ENCODE data around the gene B3GAT2.

B3GAT2 gene

DNA sequence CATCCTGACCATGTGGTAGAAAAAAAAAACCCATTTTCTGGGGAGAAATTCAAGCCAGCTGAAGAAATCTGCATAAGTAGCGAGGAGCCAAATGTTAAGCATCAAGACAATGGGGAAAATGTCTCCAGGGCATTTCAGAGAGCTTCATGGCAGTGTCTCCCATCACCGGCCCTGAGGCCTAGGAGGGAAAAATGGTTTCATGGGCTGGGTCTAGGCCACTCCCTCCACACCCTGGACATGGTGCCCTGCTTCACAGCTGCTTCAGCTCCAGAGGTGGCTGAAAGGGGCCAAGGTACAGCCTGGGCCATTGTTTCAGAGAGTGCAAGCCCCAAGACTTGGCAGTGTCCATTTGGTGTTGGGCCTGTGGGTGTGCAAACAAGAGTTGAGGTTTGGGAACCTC lies 34.4 kb upstream of the B3GAT2 start:
- TF ChIP-seq POLR2A (IDR thresholded peaks at IDR 0.05; ENCODE audit: extremely low read depth, insufficient read length) (no peak), MYC (IDR thresholded peaks at IDR 0.05; ENCODE audit: low read depth, low read length) (no peak)
- TF ChIP-seq, protein P1, sequence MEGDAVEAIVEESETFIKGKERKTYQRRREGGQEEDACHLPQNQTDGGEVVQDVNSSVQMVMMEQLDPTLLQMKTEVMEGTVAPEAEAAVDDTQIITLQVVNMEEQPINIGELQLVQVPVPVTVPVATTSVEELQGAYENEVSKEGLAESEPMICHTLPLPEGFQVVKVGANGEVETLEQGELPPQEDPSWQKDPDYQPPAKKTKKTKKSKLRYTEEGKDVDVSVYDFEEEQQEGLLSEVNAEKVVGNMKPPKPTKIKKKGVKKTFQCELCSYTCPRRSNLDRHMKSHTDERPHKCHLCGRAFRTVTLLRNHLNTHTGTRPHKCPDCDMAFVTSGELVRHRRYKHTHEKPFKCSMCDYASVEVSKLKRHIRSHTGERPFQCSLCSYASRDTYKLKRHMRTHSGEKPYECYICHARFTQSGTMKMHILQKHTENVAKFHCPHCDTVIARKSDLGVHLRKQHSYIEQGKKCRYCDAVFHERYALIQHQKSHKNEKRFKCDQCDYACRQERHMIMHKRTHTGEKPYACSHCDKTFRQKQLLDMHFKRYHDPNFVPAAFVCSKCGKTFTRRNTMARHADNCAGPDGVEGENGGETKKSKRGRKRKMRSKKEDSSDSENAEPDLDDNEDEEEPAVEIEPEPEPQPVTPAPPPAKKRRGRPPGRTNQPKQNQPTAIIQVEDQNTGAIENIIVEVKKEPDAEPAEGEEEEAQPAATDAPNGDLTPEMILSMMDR (IDR thresholded peaks at IDR 0.05; ENCODE audit: low read depth, low read length) = no peak
- TF ChIP-seq, protein P2, sequence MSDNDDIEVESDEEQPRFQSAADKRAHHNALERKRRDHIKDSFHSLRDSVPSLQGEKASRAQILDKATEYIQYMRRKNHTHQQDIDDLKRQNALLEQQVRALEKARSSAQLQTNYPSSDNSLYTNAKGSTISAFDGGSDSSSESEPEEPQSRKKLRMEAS (IDR thresholded peaks at IDR 0.05; ENCODE audit: low read depth, low read length) = no peak
- DNase-seq (ENCODE audit: low read depth) = no peak
- no peak overlapping the region for H3K4me3 ChIP-seq (ENCODE audit: low read depth, low read length)

DNA sequence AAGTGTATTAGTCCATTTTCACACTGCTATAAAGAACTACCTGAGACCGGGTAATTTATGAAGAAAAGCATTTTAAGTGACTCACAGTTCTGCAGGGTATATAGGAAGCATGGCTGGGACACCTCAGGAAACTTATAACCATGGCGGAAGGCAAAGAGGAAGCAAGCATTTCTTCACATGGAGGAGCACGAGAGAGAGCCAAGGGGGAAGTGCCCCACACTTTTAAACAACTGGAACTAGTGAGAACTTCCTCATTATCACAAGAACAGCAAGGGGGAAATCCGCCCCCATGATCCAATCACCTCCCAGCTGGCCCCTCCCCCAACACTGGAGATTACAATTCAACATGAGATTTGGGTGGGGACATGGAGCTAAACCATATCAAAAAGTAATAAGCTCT lies 28.3 kb upstream of the B3GAT2 start:
- no peak overlapping the region for H3K4me3 ChIP-seq (ENCODE audit: low read depth, low read length)
- DNase-seq (ENCODE audit: low read depth) = peak; percentile 47
- TF ChIP-seq POLR2A (IDR thresholded peaks at IDR 0.05; ENCODE audit: extremely low read depth, insufficient read length) (no peak), MYC (IDR thresholded peaks at IDR 0.05; ENCODE audit: low read depth, low read length) (no peak)
- TF ChIP-seq, protein P1 (IDR thresholded peaks at IDR 0.05; ENCODE audit: low read depth, low read length) = no peak
- TF ChIP-seq, protein P2 (IDR thresholded peaks at IDR 0.05; ENCODE audit: low read depth, low read length) = no peak

- no peak for TF ChIP-seq POLR2A (IDR thresholded peaks at IDR 0.05; ENCODE audit: extremely low read depth, insufficient read length)
- no peak for TF ChIP-seq MYC (IDR thresholded peaks at IDR 0.05; ENCODE audit: low read depth, low read length)
- TF ChIP-seq, protein P1 (IDR thresholded peaks at IDR 0.05; ENCODE audit: low read depth, low read length) = no peak
- TF ChIP-seq, protein P2 (IDR thresholded peaks at IDR 0.05; ENCODE audit: low read depth, low read length) = no peak
- no peak for DNase-seq (ENCODE audit: low read depth)
- no peak overlapping the region for H3K4me3 ChIP-seq (ENCODE audit: low read depth, low read length)
Observed at GRCh38 chr6:70982747-70983146, 25.9 kb upstream of the B3GAT2 start.

GRCh38 chr6:70980727-70981126 lies 23.9 kb upstream of the B3GAT2 start:
- no peak for TF ChIP-seq MYC (IDR thresholded peaks at IDR 0.05; ENCODE audit: low read depth, low read length)
- TF ChIP-seq, protein P1 (IDR thresholded peaks at IDR 0.05; ENCODE audit: low read depth, low read length) = no peak
- TF ChIP-seq POLR2A (IDR thresholded peaks at IDR 0.05; ENCODE audit: extremely low read depth, insufficient read length) = no peak
- TF ChIP-seq, protein P2 (IDR thresholded peaks at IDR 0.05; ENCODE audit: low read depth, low read length) = no peak
- H3K4me3 ChIP-seq (ENCODE audit: low read depth, low read length) = no peak overlapping the region
- no peak for DNase-seq (ENCODE audit: low read depth)

GRCh38 chr6:70973604-70974003 lies 16.7 kb upstream of the B3GAT2 start:
- no peak overlapping the region for H3K4me3 ChIP-seq (ENCODE audit: low read depth, low read length)
- DNase-seq (ENCODE audit: low read depth) = no peak
- TF ChIP-seq, protein P2 (IDR thresholded peaks at IDR 0.05; ENCODE audit: low read depth, low read length) = no peak
- TF ChIP-seq, protein P1 (IDR thresholded peaks at IDR 0.05; ENCODE audit: low read depth, low read length) = no peak
- TF ChIP-seq POLR2A (IDR thresholded peaks at IDR 0.05; ENCODE audit: extremely low read depth, insufficient read length) (no peak), MYC (IDR thresholded peaks at IDR 0.05; ENCODE audit: low read depth, low read length) (no peak)

GRCh38 chr6:70967049-70967448 lies 10.2 kb upstream of the B3GAT2 start:
- DNase-seq (ENCODE audit: low read depth) = no peak
- TF ChIP-seq POLR2A (IDR thresholded peaks at IDR 0.05; ENCODE audit: extremely low read depth, insufficient read length) (no peak), MYC (IDR thresholded peaks at IDR 0.05; ENCODE audit: low read depth, low read length) (no peak)
- TF ChIP-seq, protein P2 (IDR thresholded peaks at IDR 0.05; ENCODE audit: low read depth, low read length) = no peak
- TF ChIP-seq, protein P1 (IDR thresholded peaks at IDR 0.05; ENCODE audit: low read depth, low read length) = no peak
- H3K4me3 ChIP-seq (ENCODE audit: low read depth, low read length) = no peak overlapping the region
